Measurements from ENCODE around the gene KLHL24. TPM values are rescaled to one million over a fixed set of nuclear protein-coding genes. Genes with fewer than 3 reads are reported as not detected.
"Not testable (repeated sequence)": the region's sequence is repeated elsewhere in the genome, so short reads cannot be mapped to it uniquely, and the experiment has no call there.

Gene KLHL24
- total RNA-seq, 4 donors from 2014 or later, result 94.8 to 148 (median 126) TPM

GRCh38 chr3:183698318-183698751 is 62.9 kb downstream of the KLHL24 start:
- TF ChIP-seq EP300 (IDR thresholded peaks at IDR 0.05) (no peak), CTCF (IDR thresholded peaks at IDR 0.05) (no peak), POLR2A (IDR thresholded peaks at IDR 0.05) (no peak), POLR2AphosphoS5 (IDR thresholded peaks at IDR 0.05) (no peak)
- ATAC-seq, result peak; percentile 35
- Histone ChIP-seq H3K4me1 (peaks cover 0 to 45% (median 3%) of the 10 kb centered on the region in 3 donors), H3K9me3 (no peaks in the 10 kb centered on the region), H3K4me3 (peak overlapping the region; percentile 70 to 97), H3K27ac (peak overlapping the region; percentile 88 to 99 (median 92)), H3K27me3 (no peaks in the 10 kb centered on the region), H3K36me3 (no peaks in the 10 kb centered on the region)
- WGBS, 2 donors (ENCODE audit: low coverage in 1 of 2), result 0 to 2% methylated on average over 2 to 3 of the region's 13 CpGs

GRCh38 chr3:183698756-183699155 is 63.3 kb downstream of the KLHL24 start:
- ATAC-seq, result no peak
- H3K27ac ChIP-seq, result peak overlapping the region; percentile 88 to 99 (median 92)
- H3K4me3 ChIP-seq, result peak overlapping the region; percentile 70 to 97
- whole genome bisulfite sequencing, 2 donors (ENCODE audit: low coverage in 1 of 2), result 3 to 9% methylated on average over 9 of the region's 9 CpGs
- no peaks in the 10 kb centered on the region for H3K9me3 ChIP-seq
- no peaks in the 10 kb centered on the region for H3K27me3 ChIP-seq
- no peaks in the 10 kb centered on the region for H3K36me3 ChIP-seq
- peaks cover 0 to 49% (median 3%) of the 10 kb centered on the region in 3 donors for H3K4me1 ChIP-seq
- TF ChIP-seq EP300 (IDR thresholded peaks at IDR 0.05), result no peak
- TF ChIP-seq CTCF (IDR thresholded peaks at IDR 0.05), result no peak
- no peak for TF ChIP-seq POLR2AphosphoS5 (IDR thresholded peaks at IDR 0.05)
- no peak for TF ChIP-seq POLR2A (IDR thresholded peaks at IDR 0.05)

- Histone ChIP-seq H3K9me3 (no peaks in the 10 kb centered on the region), H3K4me1 (peaks cover 0 to 56% (median 3%) of the 10 kb centered on the region in 3 donors), H3K27ac (peak overlapping the region in 3 of 4 donors; percentile 88 to 99 (median 90)), H3K4me3 (peak overlapping the region; percentile 70 to 97), H3K27me3 (no peaks in the 10 kb centered on the region), H3K36me3 (no peaks in the 10 kb centered on the region)
- no peak for ATAC-seq
- no peak for TF ChIP-seq POLR2AphosphoS5 (IDR thresholded peaks at IDR 0.05)
- TF ChIP-seq EP300 (IDR thresholded peaks at IDR 0.05), result no peak
- TF ChIP-seq CTCF (IDR thresholded peaks at IDR 0.05), result no peak
- no peak for TF ChIP-seq POLR2A (IDR thresholded peaks at IDR 0.05)
- WGBS, 2 donors (ENCODE audit: low coverage in 1 of 2), result 64 to 72% methylated on average over 7 to 11 of the region's 13 CpGs
Measured at GRCh38 chr3:183699238-183699947, 64.0 kb downstream of the KLHL24 start.

- ATAC-seq, result no peak
- Histone ChIP-seq H3K36me3 (no peaks in the 10 kb centered on the region), H3K9me3 (no peaks in the 10 kb centered on the region), H3K4me3 (no peak overlapping the region), H3K4me1 (peaks cover 0 to 58% (median 3%) of the 10 kb centered on the region in 3 donors), H3K27ac (no peak overlapping the region), H3K27me3 (no peaks in the 10 kb centered on the region)
- WGBS, 2 donors (ENCODE audit: low coverage in 1 of 2), result 94 to 100% methylated on average over 2 to 3 of the region's 5 CpGs
- no peak for TF ChIP-seq EP300 (IDR thresholded peaks at IDR 0.05)
- no peak for TF ChIP-seq POLR2A (IDR thresholded peaks at IDR 0.05)
- TF ChIP-seq POLR2AphosphoS5 (IDR thresholded peaks at IDR 0.05), result no peak
- no peak for TF ChIP-seq CTCF (IDR thresholded peaks at IDR 0.05)
Measured at GRCh38 chr3:183701744-183702143, 66.3 kb downstream of the KLHL24 start.

GRCh38 chr3:183703892-183704291 is 68.5 kb downstream of the KLHL24 start:
- H3K9me3 ChIP-seq, H3K4me3 ChIP-seq, H3K36me3 ChIP-seq, H3K27me3 ChIP-seq, ATAC-seq, H3K27ac ChIP-seq: not testable (repeated sequence)
- WGBS, 2 donors (ENCODE audit: low coverage in 1 of 2), result 82 to 91% methylated on average over 6 of the region's 6 CpGs
- peaks cover 0 to 54% (median 3%) of the 10 kb centered on the region in 3 donors for H3K4me1 ChIP-seq
